H9 (cell line): Measurements from ENCODE around the gene C17orf113. TPM values are rescaled to one million over a fixed set of nuclear protein-coding genes. Genes with fewer than 3 reads are reported as not detected.

Experiments used
- DNase-seq: peaks from one replicate; pipeline ENCODE4 v3.0.0-alpha.2; 2017
- H2AFZ ChIP-seq: one replicate; pipeline ENCODE4 v1.6.1; 2013; ENCODE audit warnings: mild to moderate bottlenecking, low read length, control low read depth, moderate library complexity
- H2AK5ac ChIP-seq: 2 replicates; pipeline ENCODE4 v1.6.1; 2013; ENCODE audit warnings: low read length, control low read depth, mixed read lengths; ENCODE audit not compliant: insufficient read length
- H2BK120ac ChIP-seq: one replicate; pipeline ENCODE4 v1.6.1; 2013; ENCODE audit warnings: low read depth, mild to moderate bottlenecking, low read length, control low read depth, inconsistent platforms; ENCODE audit not compliant: poor library complexity, severe bottlenecking
- H2BK12ac ChIP-seq: 2 replicates; pipeline ENCODE4 v1.6.1; 2013; ENCODE audit warnings: low read length, control low read depth, mixed read lengths, low read depth; ENCODE audit not compliant: insufficient read length
- H2BK15ac ChIP-seq: 2 replicates; pipeline ENCODE4 v1.6.1; 2013; ENCODE audit warnings: low read depth, low read length, control low read depth
- H2BK20ac ChIP-seq: one replicate; pipeline ENCODE4 v1.6.1; 2013; ENCODE audit warnings: low read depth, mild to moderate bottlenecking, low read length, control low read depth, inconsistent platforms; ENCODE audit not compliant: poor library complexity, severe bottlenecking
- H2BK5ac ChIP-seq: 2 replicates; pipeline ENCODE4 v1.6.1; 2013; ENCODE audit warnings: low read length, control low read depth, mixed read lengths; ENCODE audit not compliant: insufficient read length
- H3K14ac ChIP-seq: 2 replicates; pipeline ENCODE4 v1.6.1; 2013; ENCODE audit warnings: low read length, control low read depth; ENCODE audit not compliant: insufficient read depth
- H3K18ac ChIP-seq: 2 replicates; pipeline ENCODE4 v1.6.1; 2013; ENCODE audit warnings: low read depth, mild to moderate bottlenecking, mixed read lengths, low read length, control low read depth; ENCODE audit not compliant: insufficient read length
- H3K23ac ChIP-seq: 2 replicates; pipeline ENCODE4 v1.6.1; 2013; ENCODE audit warnings: low read length, control low read depth, mixed read lengths, low read depth; ENCODE audit not compliant: insufficient read length
- H3K23me2 ChIP-seq: 2 replicates; pipeline ENCODE4 v1.6.1; 2013; ENCODE audit warnings: low read depth, mild to moderate bottlenecking, mixed read lengths, low read length, control low read depth; ENCODE audit not compliant: insufficient read length, poor library complexity, severe bottlenecking
- H3K27ac ChIP-seq: 2 replicates; pipeline ENCODE4 v1.5.1; 2013; ENCODE audit warnings: low read length, control low read depth, mixed read lengths, low read depth; ENCODE audit not compliant: insufficient read length
- H3K27me3 ChIP-seq: 2 replicates; pipeline ENCODE4 v1.6.1; 2013; ENCODE audit warnings: low read length, control low read depth, inconsistent platforms; ENCODE audit not compliant: insufficient read depth
- H3K4ac ChIP-seq: 2 replicates; pipeline ENCODE4 v1.6.1; 2013; ENCODE audit warnings: low read depth, mild to moderate bottlenecking, control low read depth, inconsistent platforms, low read length, moderate library complexity
- H3K4me1 ChIP-seq: 2 replicates; pipeline ENCODE4 v1.6.1; 2013; ENCODE audit warnings: low read length, control low read depth, inconsistent platforms; ENCODE audit not compliant: insufficient read depth
- H3K4me2 ChIP-seq: 2 replicates; pipeline ENCODE4 v1.6.1; 2013; ENCODE audit warnings: low read length, control low read depth, mixed read lengths; ENCODE audit not compliant: insufficient read length, insufficient read depth
- H3K56ac ChIP-seq: 2 replicates; pipeline ENCODE4 v1.6.1; 2013; ENCODE audit warnings: low read depth, mild to moderate bottlenecking, mixed read lengths, low read length, control low read depth; ENCODE audit not compliant: insufficient read length
- H3K79me1 ChIP-seq: 2 replicates; pipeline ENCODE4 v1.6.1; 2013; ENCODE audit warnings: low read depth, mild to moderate bottlenecking, moderate library complexity, low read length, control low read depth, inconsistent platforms; ENCODE audit not compliant: insufficient read depth, poor library complexity, severe bottlenecking
- H3K79me2 ChIP-seq: 2 replicates; pipeline ENCODE4 v1.6.1; 2013; ENCODE audit warnings: low read length, control low read depth, inconsistent platforms; ENCODE audit not compliant: insufficient read depth
- H3K9ac ChIP-seq: 2 replicates; pipeline ENCODE4 v1.6.1; 2013; ENCODE audit warnings: low read length, control low read depth, mixed read lengths; ENCODE audit not compliant: insufficient read length; ENCODE audit errors: extremely low read depth
- H3K9me3 ChIP-seq: one replicate; pipeline ENCODE4 v1.6.1; 2013; ENCODE audit warnings: low read depth, low read length, inconsistent platforms; ENCODE audit not compliant: control insufficient read depth
- H3T11ph ChIP-seq: one replicate; pipeline ENCODE4 v1.6.1; 2013; ENCODE audit warnings: mild to moderate bottlenecking, low read length, control low read depth, inconsistent platforms
- H4K20me1 ChIP-seq: one replicate; pipeline ENCODE4 v1.6.1; 2013; ENCODE audit not compliant: control insufficient read depth, insufficient read length, insufficient read depth
- H4K5ac ChIP-seq: 2 replicates; pipeline ENCODE4 v1.6.1; 2013; ENCODE audit warnings: low read depth, mild to moderate bottlenecking, mixed read lengths, low read length, control low read depth; ENCODE audit not compliant: insufficient read length
- H4K8ac ChIP-seq: replicated peaks from 2 replicates; pipeline ENCODE4 v1.6.1; 2013; ENCODE audit warnings: low read length, control low read depth, mixed read lengths, low read depth; ENCODE audit not compliant: insufficient read length
- H4K91ac ChIP-seq: 2 replicates; pipeline ENCODE4 v1.6.1; 2013; ENCODE audit warnings: low read depth, mild to moderate bottlenecking, moderate library complexity, mixed read lengths, low read length, control low read depth; ENCODE audit not compliant: insufficient read length
- H3K27ac Mint-ChIP-seq, 3 experiments: 2 replicates in 2 of 3; 3 replicates in 1 of 3; pipeline ENCODE4 v1.8.0; 2020 to 2021; ENCODE audit warnings: mixed read lengths in 3 of 3, mild to moderate bottlenecking in 1 of 3, moderate library complexity in 1 of 3
- H3K27me3 Mint-ChIP-seq: 2 replicates; pipeline ENCODE4 v1.8.0; 2021; ENCODE audit warnings: low read depth, mild to moderate bottlenecking, moderate library complexity, mixed read lengths
- H3K36me3 Mint-ChIP-seq, 3 experiments: 2 replicates in 2 of 3; 3 replicates in 1 of 3; pipeline ENCODE4 v1.8.0; 2020 to 2021; ENCODE audit warnings: low read depth in 3 of 3, mixed read lengths in 3 of 3; ENCODE audit not compliant: insufficient read depth in 1 of 3
- H3K4me1 Mint-ChIP-seq, 2 experiments: 2 replicates each; pipeline ENCODE4 v1.8.0; 2020; ENCODE audit warnings: mixed read lengths in 2 of 2
- H3K4me3 Mint-ChIP-seq, 2 experiments: 2 replicates in 1 of 2; 3 replicates in 1 of 2; pipeline ENCODE4 v1.8.0; 2020 to 2021; ENCODE audit warnings: mild to moderate bottlenecking in 2 of 2, mixed read lengths in 2 of 2, moderate library complexity in 1 of 2
- H3K9me3 Mint-ChIP-seq, 2 experiments: 2 replicates in 1 of 2; 3 replicates in 1 of 2; pipeline ENCODE4 v1.8.0; 2020; ENCODE audit warnings: mild to moderate bottlenecking in 2 of 2, mixed read lengths in 2 of 2, moderate library complexity in 1 of 2
- WGBS: extraction: QIAGEN DNeasy Blood & Tissue Kit; methylation state at CpG from one replicate; pipeline ENCODE4 v1.1.7; 2013; ENCODE audit warnings: missing lambda C conversion rate, low lambda C conversion rate, mixed read lengths; ENCODE audit not compliant: insufficient read length; ENCODE audit errors: extremely low coverage; 5-methylcytosine and 5-hydroxymethylcytosine counted together
- total RNA-seq: library from RNA; stranded (reverse); gene quantifications from 2 replicates; pipeline ENCODE4 v1.2.1, GENCODE V29; 2021
- TF ChIP-seq, protein P1 (sequence below): fragments of 200-600 bp; sonication (generic); conservative IDR thresholded peaks from 3 replicates; pipeline ENCODE4 v1.8.0; 2021; ENCODE audit warnings: antibody characterized with exemption, mild to moderate bottlenecking

C17orf113 gene
- total RNA-seq, 1 experiment from 2014 or later: 1.0 TPM

DNA sequence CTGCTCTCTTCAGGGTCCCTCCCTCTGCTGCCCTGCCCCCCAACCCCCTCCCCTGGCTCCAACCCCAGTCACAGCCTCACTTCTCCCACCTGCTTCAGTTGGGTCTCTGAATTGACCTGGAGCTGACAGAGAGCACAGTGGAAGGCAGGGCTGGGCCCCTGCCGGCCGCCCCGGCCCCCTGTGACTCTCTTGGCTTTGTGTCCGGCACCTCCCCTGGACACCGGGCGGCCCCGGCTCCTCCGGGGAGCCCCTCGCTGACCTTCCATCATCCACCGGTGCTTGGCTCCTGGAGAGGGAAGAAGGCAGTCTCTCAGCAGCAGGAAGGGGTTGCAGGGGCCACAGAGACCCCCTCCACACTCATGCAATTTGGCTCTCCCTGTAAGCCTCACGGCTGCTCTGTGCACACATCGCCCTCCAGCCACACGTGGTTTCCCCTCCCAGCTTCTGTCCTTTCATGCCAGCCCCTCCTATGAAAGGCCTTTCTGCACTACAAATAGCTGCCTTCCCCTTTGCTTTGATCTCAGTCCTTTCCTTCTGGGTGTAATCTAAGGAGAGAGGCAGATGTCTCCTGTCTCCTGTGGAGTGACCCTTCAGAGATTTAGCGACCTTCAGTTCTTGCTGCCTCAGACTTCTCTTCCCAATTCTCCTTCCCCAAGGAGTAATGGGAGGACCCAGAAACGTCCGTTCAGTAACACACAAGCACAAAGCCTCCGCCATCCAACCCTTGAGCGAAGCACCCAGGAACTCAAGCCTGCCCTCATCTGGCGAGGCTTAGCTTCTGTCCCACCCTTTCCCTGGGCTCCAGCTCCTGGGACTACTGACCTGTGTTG lies 22.2 kb downstream of the C17orf113 start:
- no peak overlapping the region for H3K4me2 ChIP-seq
- H3K79me2 ChIP-seq: no peaks in the 10 kb centered on the region
- DNase-seq: peak; percentile 89
- no peak overlapping the region for H3K23ac ChIP-seq
- no peaks in the 10 kb centered on the region for H3K27me3 ChIP-seq
- H3K4me3 Mint-ChIP-seq: peak overlapping the region in 1 of 2 experiments; percentile 37; a peak in 2 of 5 replicates
- H3K27ac ChIP-seq: no peak overlapping the region
- WGBS: no CpG with 5 or more reads among the region's 19 CpGs
- H4K8ac ChIP-seq: no peak overlapping the region
- H3K79me1 ChIP-seq: no peaks in the 10 kb centered on the region
- no peak overlapping the region for H2BK15ac ChIP-seq
- no peaks in the 10 kb centered on the region for H3K9me3 ChIP-seq
- peak overlapping the region in 2 of 3 experiments; percentile 80 to 84; a peak in 3 of 7 replicates for H3K27ac Mint-ChIP-seq
- H3K9ac ChIP-seq: no peak overlapping the region
- peaks cover 18 to 32% of the 10 kb centered on the region in 2 experiments for H3K4me1 Mint-ChIP-seq
- H3K9me3 Mint-ChIP-seq: no peaks in the 10 kb centered on the region
- H4K5ac ChIP-seq: no peak overlapping the region
- no peak overlapping the region for H3K18ac ChIP-seq
- H4K91ac ChIP-seq: no peak overlapping the region
- H2BK5ac ChIP-seq: no peak overlapping the region
- H4K20me1 ChIP-seq: no peaks in the 10 kb centered on the region
- H3K23me2 ChIP-seq: no peaks in the 10 kb centered on the region
- H3K27me3 Mint-ChIP-seq: peaks cover 1% of the 10 kb centered on the region
- TF ChIP-seq, protein P1, sequence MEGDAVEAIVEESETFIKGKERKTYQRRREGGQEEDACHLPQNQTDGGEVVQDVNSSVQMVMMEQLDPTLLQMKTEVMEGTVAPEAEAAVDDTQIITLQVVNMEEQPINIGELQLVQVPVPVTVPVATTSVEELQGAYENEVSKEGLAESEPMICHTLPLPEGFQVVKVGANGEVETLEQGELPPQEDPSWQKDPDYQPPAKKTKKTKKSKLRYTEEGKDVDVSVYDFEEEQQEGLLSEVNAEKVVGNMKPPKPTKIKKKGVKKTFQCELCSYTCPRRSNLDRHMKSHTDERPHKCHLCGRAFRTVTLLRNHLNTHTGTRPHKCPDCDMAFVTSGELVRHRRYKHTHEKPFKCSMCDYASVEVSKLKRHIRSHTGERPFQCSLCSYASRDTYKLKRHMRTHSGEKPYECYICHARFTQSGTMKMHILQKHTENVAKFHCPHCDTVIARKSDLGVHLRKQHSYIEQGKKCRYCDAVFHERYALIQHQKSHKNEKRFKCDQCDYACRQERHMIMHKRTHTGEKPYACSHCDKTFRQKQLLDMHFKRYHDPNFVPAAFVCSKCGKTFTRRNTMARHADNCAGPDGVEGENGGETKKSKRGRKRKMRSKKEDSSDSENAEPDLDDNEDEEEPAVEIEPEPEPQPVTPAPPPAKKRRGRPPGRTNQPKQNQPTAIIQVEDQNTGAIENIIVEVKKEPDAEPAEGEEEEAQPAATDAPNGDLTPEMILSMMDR: peak; percentile 76
- no peak overlapping the region for H3K56ac ChIP-seq
- H3K14ac ChIP-seq: no peak overlapping the region
- H2AFZ ChIP-seq: no peak overlapping the region
- H2BK12ac ChIP-seq: no peak overlapping the region
- no peak overlapping the region for H3K4ac ChIP-seq
- no peak overlapping the region for H2AK5ac ChIP-seq
- H3K36me3 Mint-ChIP-seq: peaks cover 12 to 25% (median 20%) of the 10 kb centered on the region in 3 experiments
- H2BK20ac ChIP-seq: no peak overlapping the region
- no peaks in the 10 kb centered on the region for H3K4me1 ChIP-seq
- no peak overlapping the region for H3T11ph ChIP-seq
- H2BK120ac ChIP-seq: no peak overlapping the region
